Lung microvascular endothelial cell (primary cell): ENCODE results near the gene ISCU. TPM values are rescaled to one million over a fixed set of nuclear protein-coding genes. Genes with fewer than 3 reads are reported as not detected.
"Not testable (repeated sequence)": the region's sequence is repeated elsewhere in the genome, so short reads cannot be mapped to it uniquely, and the experiment has no call there.

Source experiments
- DNase-seq, 2 donors: peaks; one replicate each; pipeline versions ENCODE4 v3.0.0 to v3.0.0-alpha.2; 2010; ENCODE audit warnings: low read depth in 2 of 2
- total RNA-seq: library from RNA; depleted of rRNA; stranded (reverse); fragments of >200 nt; gene quantifications from 2 replicates; pipeline ENCODE4 v1.2.1, GENCODE V29; 2014

ISCU gene
- total RNA-seq, 1 donor from 2014 or later = 77.0 TPM

DNA sequence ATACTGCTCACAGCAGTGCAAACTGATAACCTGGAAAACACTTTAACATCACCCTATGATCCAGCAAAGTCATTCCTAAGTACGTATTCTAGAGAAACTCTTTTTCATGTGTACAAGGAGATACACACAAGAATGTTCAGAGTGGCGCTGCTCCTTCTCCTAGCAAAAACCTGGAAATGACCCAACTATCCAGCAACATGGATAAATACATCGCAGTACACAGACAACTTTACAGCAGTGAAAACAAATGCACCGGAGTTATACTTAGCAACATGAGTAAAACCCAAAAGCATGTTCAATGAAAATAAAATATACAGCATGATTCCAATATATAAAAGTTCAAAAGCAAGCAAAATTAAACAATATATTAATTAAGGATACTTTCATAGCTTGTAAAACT lies 20.1 kb upstream of the ISCU start:
- no peak for DNase-seq

DNA sequence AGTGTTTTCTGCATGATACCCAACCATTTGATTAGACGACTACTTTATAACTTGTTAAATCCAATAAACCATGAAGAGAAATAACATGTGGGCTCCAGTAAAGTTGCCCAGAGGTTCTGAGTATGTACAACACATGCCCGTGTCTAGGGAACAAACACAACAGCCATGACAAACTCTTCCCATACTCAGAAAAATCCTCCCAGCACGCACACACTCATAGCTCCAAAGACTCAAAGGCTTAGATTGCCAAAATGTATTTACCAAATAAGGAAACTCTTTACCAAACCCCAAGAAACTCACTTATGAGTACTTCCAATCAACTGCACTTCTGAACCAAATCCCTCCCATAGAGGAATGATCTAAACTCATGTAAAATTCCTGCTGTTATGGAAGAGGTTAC lies 18.7 kb upstream of the ISCU start:
- DNase-seq = no peak

DNA sequence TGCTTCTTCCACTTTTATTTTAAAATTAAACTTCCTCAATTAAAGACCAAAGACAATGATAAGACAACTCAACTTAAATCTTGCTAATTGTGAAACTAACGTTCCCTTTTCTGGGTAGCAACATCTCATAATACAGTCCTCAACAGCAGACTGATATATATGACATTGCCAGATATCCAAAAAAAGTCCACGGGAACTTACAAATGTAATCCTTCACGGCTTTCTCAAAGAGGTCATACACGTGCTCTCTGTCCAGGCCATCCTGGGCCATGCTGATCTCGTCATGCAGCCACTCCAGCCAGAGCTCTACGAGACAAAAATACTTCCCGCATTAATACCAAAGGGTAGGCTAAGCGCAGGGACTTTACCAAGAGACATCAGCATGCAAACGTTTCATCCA lies 14.7 kb upstream of the ISCU start:
- DNase-seq = no peak

DNA sequence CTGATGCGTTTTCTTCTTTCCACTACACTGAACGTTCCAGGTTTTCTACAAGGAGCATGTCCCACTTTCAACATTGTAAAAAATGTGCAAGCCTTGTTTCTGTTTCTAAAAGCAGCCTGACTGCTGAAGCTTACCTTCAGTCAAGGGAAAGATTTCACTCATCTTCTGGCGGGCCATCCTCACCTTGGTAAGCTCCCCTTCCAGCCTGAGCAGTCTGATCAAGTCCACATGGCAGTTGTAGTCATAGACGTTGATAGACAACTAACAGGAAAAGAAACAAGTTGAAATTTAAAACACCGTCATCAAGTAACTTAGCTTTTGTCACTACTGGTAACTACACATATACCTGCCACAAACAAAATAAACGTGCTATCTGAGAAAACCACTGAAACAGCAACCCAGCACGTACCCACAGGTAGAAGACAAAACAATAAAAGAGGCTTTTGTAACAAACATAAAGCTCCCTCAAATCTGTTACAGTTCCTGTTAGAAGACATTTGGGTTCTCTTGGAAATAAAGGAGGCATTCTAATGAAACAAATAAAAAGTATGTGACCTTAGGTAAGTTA lies 13.4 kb upstream of the ISCU start:
- no peak for DNase-seq

DNA sequence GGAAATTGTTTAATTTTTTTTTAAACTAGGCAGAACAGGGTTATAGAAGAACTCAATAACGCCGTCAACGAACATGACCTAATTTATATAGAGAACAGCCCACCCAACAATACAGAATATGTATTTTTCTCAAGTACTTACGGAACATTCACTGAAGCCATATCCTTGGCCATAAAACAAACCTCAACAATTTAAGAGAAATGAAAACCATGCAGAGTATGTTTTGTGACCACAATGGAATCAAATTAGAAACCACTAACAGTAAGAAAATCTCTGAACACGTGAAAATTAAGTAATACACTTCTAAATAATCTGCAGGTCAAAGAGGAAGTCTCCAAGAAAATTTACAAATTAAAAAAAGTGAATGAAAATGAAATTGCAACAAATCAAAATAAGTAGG lies 10.9 kb upstream of the ISCU start:
- no peak for DNase-seq

DNA sequence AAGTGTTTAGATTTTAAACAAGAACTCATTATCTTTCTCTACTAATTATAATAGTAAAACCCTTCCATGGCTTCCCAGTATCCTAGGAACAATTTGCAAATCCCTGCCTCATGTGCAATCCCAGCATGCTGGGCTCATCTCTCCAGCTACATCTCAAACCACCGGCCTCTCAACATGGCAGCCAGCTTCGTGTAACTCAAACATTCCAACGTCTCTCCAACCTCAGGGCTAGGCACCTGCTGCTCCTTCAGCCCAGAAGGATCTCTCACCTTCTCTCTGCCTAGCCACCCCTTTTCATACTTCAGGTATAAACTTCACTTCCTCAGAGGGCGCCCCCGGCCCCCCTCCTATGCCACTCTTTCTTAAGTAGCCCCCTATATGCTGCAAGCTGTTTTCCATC lies 8.6 kb upstream of the ISCU start:
- no peak for DNase-seq

DNA sequence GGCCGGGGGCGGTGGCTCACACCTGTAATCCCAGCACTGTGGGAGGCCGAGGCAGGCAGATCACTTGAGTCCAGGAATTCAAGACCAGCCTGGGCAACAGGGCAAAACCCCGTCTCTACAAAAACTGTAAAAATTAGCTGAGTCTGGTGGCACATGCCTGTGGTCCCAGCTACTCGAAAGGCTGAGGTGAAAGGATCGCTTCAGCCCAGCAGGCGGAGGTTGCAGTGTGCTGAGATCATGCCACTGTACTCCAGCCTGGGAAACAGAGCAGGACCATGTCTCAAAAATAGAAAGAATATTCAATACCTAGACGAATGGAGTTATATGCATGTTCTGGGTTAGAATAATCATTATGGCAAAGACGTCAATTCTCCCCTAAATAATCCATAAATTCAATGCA lies 7.0 kb upstream of the ISCU start:
- DNase-seq = not testable (repeated sequence)

DNA sequence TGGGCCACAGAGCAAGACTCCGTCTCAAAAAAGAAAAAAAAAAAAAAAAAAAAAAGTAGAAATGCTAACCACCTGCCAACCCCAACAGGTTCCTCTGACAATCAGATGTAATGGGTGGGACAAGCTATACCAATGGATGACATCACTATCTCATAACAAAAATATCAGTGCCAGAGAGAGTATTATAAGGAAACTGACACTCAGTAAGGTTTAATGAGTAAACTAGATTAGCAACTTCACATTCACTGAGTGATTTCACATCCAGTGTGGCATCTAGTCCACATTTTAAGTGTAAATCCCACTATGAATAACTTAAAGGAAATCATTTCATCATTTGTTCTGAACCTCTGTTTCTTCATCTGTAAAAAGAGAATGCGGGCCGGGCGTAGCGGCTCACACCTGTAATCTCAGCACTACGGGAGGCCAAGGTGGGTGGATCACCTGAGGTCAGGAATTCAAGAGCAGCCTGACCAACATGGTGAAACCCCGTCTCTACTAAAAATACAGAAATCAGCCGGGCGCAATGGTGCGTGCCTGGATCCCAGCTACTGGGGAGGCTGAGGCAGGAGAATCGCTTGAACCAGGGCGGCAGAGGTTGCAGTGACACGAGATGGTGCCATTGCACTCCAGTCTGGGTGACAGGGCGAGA lies 3.3 kb upstream of the ISCU start:
- no peak for DNase-seq

DNA sequence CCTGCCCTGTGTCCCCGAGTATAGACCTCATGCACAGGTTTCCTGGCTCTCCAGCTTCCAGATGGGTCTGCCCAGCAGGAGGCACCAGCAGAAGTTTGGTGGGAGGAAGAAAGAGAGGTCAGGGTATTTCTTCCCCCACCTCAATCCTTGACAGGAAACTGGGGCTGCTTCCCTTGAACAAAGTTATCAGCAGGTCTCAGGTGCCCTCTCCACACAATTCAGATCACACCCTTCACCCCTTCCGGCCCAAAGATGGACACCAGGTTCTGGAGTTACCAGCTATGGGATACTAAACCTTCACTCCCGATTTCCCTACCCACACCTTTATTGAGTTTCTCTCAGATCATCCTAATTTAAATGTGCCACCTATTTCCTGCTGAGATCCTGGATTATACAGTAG lies 2.6 kb upstream of the ISCU start:
- DNase-seq = no peak

DNA sequence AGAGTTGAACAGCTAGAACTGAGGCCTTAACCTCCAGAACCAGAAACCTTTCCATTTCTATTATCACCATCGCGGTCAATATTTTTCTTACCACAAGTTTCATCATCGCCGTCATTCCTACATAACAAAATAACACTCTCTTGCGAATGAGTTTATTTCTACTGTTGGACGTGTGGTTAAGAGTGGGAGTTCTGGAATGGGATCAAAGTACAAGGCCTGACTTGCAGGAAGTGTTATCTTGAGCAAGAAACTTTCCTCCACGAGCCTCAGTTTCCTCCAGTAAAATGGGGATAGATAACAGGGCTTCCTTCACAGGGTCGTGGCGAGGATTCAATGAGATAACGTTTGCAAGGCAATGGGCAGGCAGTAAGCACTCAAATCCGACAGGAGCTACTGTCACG lies 2.1 kb upstream of the ISCU start:
- peak; percentile 14 to 47 for DNase-seq

DNA sequence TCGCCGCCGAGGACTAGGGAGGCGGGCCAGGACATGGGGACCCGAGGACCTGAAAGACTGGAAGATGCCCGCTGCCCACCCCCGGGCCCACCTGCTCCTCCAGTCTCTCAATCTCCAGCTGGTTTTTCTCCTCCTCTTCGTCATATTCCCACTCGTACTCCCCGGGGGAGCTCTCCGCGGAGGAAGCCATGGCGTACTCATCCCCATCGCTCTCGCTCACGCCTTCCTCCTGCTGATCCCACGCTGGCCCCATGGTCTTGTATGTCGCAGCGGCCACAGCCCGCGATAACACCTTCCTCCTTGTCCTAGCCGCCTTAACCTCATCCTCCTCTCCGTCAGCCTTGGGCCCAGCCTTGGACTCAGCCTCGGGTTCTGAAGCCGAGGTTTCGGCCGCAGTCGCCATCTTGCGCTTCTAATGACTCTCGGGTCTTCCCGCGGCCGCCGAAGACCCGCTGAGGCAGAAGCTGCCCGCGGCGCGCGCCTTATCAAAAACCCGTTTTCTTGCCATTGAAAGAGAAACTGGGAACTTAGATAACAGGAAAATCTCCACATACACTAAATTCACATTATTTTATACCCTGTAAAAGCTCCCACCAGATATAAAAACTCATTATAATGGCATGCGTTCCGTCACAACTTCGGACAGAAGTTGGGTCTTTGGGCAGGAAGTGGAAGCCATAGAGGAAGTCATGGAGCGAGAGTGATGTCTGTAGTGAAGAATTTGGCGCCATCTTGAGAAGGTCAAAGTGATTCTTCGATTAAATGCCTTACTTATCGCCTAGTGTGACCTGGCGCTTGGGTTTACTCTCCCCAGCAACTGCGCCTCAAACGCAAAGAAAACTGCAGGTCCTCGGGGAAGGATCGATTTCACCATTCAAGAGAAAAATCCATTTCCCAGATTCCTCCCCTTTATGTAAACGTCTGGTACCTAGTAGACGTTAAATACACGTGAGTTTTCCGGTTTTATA lies 1.4 kb upstream of the ISCU start, which contains the start of gene SART3:
Gene SART3 (minus strand): TSS at position 422 of the 968 bp plus-strand sequence. CDS start 19 bp downstream, at position 403.
- peak; percentile 91 to 95 for DNase-seq

DNA sequence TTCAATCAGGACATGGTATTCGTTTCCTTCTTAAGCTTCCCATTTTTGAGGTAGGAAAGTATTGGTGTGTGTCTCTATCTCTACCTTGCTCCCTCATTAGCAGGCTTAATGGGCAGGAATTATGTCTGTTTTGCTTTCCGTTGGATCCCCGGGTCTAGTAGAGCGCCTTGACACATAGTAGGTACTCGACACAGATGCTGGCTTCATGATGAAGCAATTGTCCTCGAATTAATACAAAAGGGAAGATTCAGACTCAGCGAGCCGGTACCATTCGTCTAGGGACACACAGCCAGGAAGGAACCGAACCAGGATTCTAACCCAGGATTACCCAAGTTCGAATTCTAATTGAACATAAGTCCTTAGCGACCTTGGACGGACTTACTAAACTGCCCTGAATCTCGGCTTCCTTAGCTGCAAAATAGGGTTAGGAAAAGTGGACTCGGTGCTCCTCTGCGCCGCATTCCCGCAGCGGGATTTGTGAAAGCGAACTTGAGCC lies 496 bp upstream of the ISCU start:
- DNase-seq = no peak

DNA sequence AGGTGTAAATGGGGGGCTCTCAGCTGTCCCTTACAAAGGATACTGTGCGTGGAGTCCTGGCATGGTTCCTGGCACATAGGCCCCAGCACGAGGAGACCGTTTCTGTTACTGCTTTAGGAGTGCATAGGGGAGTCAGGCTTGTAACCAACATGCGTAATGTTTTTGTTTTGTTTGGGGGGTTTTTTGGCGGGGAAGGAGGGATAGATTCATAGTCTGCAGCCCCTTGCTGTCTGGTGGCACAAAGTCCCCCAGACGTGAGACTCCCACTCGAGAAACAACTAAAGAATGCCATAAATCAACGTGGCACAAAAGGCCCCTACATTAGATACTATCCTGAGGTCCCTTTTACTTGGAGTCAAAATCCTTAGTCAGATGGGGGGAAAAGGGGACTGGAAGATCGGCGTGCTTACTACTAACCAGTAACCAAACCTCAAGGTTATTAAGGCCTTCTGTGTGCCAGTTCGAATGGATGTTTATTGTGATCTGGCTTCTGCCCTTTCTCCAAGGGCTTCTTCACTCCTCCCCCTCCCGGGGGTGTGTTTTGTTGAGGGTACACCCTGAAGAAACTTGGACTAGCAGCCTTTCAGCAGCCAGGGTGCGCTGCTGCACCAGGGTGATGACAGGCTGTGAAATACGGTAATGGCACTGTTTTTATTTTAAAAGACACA lies 874 bp downstream of the ISCU start:
- peak; percentile 81 to 91 for DNase-seq

DNA sequence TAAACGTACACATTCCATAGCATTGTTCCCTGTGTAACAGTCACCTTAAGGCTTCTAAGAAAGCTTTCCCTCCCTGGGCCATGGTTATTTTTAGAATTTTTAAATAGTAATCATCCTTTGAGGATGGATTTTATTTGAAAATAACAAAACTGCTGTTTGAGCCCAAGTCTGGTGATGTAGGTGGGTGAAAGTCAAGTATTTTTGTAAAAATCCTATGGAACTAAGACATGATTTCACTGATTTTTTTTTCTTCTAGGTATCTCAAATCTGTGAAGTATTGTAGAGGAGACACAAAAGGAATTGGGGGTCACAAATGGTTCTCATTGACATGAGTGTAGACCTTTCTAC lies 1.4 kb downstream of the ISCU start:
- no peak for DNase-seq

DNA sequence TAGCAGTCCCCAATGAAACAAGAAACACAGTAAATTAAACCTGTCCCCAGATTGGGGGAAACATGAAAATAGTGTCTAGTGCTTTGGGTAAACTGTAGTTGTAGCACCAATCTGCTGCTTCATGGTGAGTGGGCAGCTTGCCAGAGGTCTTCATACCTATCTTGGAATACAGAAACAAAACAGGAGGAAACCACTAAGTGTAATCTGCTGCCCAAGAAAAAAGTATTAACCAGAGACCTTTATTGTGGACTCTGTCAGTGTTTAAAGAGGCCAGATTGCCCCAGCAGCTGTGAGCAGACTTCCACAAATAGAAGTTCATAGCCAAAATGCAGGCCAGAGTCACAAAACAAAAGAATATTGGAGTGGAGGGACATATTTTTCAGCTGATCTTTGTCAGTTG lies 2.3 kb downstream of the ISCU start:
- DNase-seq = no peak

DNA sequence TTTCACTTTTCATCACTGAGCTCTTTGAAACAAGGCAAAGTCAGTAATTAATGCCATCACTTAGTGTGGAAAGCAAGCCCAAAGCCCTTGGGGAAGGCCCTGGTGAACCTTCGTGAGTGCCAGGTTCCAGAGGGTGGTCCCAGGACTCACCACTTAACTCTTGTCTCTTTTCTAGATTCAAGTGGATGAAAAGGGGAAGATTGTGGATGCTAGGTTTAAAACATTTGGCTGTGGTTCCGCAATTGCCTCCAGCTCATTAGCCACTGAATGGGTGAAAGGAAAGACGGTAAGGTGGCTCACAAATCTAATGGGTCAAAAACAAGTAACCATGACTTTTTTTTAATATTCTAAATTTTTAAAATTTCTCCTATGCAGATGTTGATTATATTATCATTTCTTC lies 2.8 kb downstream of the ISCU start:
- DNase-seq = no peak

DNA sequence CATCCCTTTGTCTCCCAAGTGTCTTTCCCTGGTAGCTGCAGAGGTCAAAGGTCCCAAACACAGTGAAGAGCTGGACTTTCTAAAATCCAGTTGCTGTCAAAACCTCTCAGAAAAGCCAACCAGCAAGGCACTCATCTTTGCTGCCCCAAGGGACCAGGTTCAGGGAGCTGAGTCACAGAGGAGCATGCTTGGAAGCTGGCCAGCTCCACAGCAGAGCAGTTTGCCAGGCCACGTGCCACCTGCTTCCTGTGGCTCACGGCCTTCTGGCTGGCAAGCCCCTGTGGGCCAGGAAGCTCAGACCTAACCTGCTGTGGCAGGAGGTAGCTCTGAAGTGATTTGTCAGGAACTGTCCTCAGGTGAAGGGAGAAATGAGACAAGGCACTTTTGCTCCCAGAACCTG lies 3.6 kb downstream of the ISCU start:
- peak; percentile 89 to 92 for DNase-seq

DNA sequence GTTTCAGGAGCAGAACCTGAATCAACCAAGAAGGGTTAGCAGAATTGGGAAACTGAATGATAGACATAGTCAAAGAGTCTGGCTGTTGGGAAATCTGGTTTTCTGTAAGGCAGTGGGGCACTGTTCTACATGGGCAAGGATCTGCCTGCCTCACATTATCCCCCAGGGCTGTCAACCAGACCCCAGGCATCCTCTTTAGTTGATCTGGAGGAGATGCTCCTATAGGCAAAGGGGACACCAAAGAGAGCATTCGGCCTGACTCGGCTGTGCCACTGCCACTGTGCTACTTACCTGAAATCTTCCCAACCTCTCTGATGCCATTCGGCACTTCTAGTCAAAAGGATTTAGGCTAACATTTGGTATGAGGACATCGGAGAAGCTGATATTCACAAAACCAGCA lies 4.1 kb downstream of the ISCU start:
- no peak for DNase-seq

DNA sequence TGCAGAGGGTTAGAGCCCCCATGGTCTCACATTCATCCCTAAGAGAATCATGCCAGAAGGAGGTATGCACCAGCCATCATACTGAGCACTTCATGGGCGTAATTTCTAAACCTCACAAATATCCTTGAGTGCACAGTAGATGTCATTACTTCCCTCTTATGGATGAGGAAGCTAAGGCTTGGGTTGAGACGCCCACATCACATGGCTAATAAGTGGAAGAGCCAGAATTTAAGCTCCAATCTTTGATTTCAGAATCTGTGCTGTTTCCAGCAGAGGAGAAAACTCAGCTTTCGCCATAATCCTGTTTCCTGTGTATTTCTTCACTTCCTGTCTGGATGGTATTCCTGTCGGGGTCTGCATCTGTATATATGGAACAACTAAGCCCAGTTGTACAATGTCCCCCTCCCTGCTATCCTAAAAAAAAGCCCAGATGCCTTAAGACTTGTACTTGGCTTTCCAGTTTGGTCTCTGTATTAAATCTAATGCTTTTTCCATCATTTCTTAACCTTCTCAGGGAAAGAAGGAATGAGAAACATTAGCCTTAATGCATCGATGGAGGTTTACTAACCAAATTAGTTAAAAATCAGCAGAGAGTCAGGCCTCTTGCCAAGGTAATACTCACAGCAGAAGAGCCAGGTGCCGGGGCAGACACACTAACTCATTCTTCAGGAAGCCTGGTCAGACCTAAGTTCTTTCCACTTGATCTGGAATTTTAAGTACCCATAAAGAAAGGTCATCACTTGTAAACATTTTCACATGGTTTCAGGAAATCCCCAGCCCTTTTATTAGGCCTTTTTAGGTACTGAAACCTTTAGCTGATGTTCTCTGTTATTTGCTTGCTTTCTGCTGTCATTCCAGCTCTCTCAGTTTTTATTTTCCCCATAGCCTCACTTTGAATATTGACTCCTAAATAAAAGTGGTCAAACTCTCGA lies 5.3 kb downstream of the ISCU start:
- peak; percentile 27 to 32 for DNase-seq

DNA sequence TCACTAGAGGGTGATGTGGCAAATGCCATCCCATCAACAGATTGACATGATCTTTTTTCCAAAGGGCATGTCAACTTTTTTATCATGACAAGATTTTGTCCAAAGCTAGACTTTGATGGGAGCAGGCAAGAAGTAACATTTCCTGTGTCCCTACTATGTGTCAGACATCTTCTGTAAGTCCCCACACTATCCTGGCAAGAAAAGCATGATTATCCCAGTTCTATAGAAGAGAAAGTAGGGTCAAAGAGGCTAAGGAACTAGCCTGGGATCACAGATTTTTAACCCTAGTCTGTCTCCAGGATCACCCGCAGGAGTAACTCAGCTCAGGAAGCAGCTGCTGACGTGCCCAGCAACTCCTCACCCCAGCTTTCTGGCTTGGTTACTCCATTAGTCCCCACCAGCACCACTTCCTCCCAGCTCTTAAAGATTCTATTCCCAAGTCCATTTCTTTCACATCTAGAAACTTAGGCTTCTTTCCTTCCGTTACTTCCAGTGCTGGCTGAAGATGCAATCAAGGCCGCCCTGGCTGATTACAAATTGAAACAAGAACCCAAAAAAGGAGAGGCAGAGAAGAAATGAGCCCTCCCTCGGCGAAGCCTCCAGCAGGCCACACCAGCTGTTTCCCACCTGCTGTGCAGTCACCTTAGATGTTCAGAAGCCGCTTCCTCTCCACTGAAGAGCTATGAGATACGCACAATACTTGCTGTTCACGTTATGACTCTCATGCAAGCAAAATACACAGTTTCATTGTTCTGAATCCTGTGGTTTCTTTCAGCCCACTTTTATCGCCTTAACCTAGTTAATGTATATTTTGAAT lies 6.2 kb downstream of the ISCU start:
- peak in 1 of 2 donors; percentile 20 for DNase-seq
